ENCODE results near the gene POLR2I.
"Not testable (repeated sequence)": the region's sequence is repeated elsewhere in the genome, so short reads cannot be mapped to it uniquely, and the experiment has no call there.

Gene POLR2I

GRCh38 chr19:36100476-36100875, 14.2 kb downstream of the POLR2I start:
- DNase-seq (ENCODE audit: low spot score), result no peak

GRCh38 chr19:36099166-36099785, 15.4 kb downstream of the POLR2I start:
- DNase-seq (ENCODE audit: low spot score), result no peak

- DNase-seq (ENCODE audit: low spot score), result peak; percentile 95
Measured at GRCh38 chr19:36097036-36097435, 17.6 kb downstream of the POLR2I start.

GRCh38 chr19:36093687-36094086, 21.0 kb downstream of the POLR2I start:
- peak; percentile 82 for DNase-seq (ENCODE audit: low spot score)

GRCh38 chr19:36093146-36093662, 21.5 kb downstream of the POLR2I start:
- DNase-seq (ENCODE audit: low spot score), result no peak

- DNase-seq (ENCODE audit: low spot score), result no peak
Measured at GRCh38 chr19:36092566-36092965, 22.1 kb downstream of the POLR2I start.

GRCh38 chr19:36090910-36091695, 23.6 kb downstream of the POLR2I start:
- no peak for DNase-seq (ENCODE audit: low spot score)

- no peak for DNase-seq (ENCODE audit: low spot score)
Measured at GRCh38 chr19:36089847-36090246, 24.8 kb downstream of the POLR2I start.

- no peak for DNase-seq (ENCODE audit: low spot score)
Measured at GRCh38 chr19:36086326-36086725, 28.3 kb downstream of the POLR2I start.

- no peak for DNase-seq (ENCODE audit: low spot score)
Measured at GRCh38 chr19:36084231-36085009, 30.3 kb downstream of the POLR2I start.

GRCh38 chr19:36082916-36083315, 31.8 kb downstream of the POLR2I start:
- no peak for DNase-seq (ENCODE audit: low spot score)

GRCh38 chr19:36081894-36082293, 32.8 kb downstream of the POLR2I start:
- DNase-seq (ENCODE audit: low spot score), result no peak

GRCh38 chr19:36081385-36081784, 33.3 kb downstream of the POLR2I start:
- DNase-seq (ENCODE audit: low spot score), result peak; percentile 88

GRCh38 chr19:36079389-36079945, 35.2 kb downstream of the POLR2I start:
- no peak for DNase-seq (ENCODE audit: low spot score)

- no peak for DNase-seq (ENCODE audit: low spot score)
Measured at GRCh38 chr19:36073121-36073876, 41.4 kb downstream of the POLR2I start.

GRCh38 chr19:36072081-36072480, 42.6 kb downstream of the POLR2I start:
- DNase-seq (ENCODE audit: low spot score), result no peak

- not testable (repeated sequence) for DNase-seq (ENCODE audit: low spot score)
Measured at GRCh38 chr19:36068810-36069499, 45.7 kb downstream of the POLR2I start.

GRCh38 chr19:36067681-36068080, 47.0 kb downstream of the POLR2I start:
- no peak for DNase-seq (ENCODE audit: low spot score)

GRCh38 chr19:36064826-36065225, 49.8 kb downstream of the POLR2I start:
- DNase-seq (ENCODE audit: low spot score), result no peak

Data from putamen (tissue), 1 donor.